SIG-M5 (cell line): ENCODE measurements around the gene CDH13.

ENCODE experiments used
- DNase-seq: peaks from one replicate; lab custom pipeline; 2025; lab: John Stamatoyannopoulos, UW

The CDH13 gene

DNA sequence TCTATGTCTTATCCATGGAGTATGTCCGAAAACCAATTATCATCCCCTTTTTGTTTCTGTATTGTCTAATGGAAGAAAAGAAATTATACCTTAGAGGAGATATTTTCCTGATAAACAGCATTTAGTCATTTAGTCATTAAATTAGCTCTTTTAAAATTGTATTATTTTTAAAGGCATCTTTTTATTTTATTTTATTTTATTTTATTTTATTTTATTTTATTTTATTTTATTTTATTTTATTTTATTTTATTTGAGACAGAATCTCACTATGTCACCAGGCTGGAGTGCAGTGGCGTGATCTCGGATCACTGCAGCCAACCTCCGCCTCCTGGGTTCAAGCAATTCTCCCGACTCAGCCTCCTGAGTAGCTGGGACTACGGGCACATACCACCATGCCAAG lies 559.1 kb downstream of the CDH13 start:
- no peak for DNase-seq

DNA sequence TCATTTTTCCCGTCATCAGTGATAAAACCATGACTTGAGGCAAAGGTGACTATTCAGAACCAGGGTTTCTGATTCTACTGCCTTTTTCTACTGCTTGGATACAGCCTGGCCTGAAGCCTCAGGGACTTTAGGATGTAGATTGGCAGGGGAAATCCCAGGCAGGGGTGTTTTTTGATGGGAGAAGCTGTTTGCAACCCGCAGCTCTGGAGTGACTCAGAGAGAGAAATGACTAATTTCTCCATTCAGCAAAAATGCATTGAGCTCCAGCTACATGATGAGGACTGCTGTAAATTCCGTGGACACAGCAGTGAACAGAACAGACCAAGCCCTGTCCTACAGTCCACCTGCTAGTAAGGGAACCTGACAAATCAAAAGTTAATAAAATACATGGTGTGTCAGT lies 560.6 kb downstream of the CDH13 start:
- DNase-seq = no peak

DNA sequence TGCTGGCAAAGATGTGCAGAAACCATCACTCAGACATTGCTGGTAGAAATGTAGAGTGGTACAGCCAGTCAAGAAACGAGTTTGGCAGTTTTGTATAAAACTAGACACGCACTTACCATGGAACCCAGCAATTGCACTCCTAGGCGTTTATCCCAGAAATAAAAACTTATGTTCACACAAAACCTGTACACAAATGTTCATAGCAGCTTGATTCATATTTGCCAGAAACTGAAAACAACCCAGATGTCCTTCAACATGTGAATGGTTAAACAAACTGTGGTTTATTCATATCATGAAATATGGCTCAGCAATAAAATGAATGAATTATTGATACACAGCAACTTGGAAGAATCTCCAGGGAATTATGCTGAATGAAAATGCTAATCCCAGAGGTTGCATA lies 570.0 kb downstream of the CDH13 start:
- no peak for DNase-seq

DNA sequence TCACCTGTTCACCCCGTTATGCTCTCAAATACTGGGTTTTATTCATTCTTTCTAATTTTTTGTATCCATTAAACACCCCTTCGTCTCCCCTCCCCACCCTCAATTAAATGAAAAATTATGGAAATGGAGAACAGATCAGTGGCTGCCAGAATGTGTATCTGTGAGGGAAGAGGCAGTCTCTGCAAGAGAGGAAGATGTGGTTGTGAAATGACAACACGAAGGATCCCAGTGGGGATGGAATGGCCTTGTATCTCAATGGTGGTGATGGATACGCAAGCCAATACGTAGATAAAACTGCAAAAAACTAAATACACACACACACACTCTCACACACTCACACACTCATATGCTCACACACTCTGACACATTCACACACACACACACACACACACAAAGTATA lies 570.7 kb downstream of the CDH13 start:
- no peak for DNase-seq

DNA sequence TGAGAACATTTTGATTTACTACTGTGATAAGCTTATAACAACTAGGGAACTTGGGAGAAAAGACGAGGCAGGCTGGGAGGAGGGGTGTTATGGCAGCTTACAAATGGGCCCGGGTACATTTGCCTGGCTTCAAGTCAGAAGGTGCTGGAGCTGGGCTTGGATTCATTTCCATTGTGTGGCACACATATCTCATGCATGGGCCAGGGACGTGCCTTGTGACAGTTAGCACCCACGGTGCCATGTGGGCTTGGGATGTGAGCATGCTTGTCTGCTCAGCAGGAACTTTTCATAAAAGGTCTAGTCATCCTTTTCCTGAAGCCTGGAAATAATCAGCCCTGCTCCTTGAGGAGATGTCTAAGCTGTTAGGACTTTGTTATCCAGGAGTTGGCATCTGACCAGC lies 572.2 kb downstream of the CDH13 start:
- no peak for DNase-seq

DNA sequence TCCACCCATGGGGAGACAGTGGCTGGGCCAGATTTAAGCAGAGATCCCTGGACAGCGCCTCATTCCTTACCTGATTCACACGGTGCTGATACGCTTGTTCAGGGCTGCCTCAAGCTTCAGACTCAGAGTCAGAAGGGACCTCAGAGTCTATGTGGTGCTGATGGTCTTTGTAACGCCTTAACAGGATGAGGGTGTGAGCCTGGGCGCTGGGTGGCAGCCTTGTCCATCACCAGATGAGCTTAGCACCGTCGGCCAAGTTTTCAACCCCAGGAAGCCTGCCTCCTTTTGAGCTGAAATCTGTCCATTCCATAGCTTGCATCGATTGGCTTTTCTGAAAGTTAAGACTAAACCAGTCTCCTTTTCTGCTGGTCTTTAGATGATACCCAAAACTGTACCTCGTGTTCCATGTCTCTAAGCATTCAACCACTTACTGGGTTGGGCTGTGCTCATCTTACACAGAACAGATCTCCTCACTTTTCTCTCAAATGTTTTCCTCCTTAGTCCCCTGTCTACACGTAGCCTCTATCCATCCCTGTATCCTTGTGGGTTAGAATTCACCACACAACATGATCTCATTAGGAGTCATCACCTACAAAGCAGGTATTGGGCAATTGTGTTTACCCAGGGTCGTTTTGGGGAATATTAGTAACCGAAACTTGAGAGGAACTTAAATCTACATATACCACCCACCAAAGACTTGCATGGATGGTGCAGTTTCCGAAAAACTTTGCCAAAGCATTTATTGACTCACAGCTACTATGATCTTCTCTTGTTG lies 573.4 kb downstream of the CDH13 start:
- DNase-seq = no peak

DNA sequence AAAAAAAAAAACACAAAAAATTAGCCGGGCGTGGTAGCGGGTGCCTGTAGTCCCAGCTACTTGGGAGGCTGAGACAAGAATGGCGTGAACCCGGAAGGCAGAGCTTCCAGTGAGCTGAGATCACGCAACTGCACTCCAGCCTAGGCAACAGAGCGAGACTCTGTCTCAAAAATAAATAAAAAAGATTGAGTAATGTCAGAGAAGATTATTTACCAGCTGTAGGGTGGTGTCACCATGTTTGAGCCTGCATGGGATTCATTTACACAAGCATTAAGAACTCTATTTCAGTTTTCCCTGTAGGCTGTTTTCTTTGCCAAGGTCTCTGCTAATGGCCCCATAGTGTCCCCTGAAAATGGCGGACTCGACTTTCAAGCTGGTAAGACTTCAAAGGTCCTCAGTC lies 575.0 kb downstream of the CDH13 start:
- no peak for DNase-seq

DNA sequence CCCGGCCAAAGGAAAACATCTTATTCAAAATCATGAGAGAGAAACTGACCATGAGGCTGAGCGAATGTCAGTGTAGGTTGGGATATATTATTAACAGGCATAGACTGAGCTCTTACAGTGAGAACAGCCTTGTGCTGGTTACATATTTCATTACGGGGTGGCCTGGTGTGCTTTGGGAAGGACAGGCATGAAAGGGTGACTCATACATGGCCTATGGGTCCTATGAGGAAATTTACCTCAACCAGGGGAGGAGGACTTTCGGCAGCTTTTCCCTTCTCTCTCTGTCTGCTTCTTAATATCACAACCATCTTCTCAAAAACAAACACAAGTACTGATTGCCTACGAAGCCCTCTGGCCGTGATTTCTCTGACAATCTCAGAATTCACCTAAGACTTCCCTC lies 579.1 kb downstream of the CDH13 start:
- DNase-seq = no peak

DNA sequence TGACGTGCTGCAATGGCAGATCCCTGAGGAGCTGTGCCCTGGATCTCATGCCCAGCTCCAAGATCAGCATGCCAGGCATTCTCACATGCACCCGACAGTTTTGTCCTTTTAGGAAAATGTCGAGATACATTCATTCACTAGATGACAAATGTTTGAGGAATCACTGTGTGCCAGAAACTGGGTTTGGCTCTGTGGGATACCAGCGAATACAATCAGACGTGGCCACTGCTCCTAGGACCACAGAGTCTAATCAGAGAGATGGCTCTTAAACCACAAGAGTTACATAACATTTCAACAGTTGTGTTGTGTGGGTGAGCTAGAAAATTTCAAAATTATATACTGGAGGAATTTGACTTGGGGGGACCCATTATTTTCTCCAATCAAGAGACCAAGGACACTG lies 579.7 kb downstream of the CDH13 start:
- no peak for DNase-seq

DNA sequence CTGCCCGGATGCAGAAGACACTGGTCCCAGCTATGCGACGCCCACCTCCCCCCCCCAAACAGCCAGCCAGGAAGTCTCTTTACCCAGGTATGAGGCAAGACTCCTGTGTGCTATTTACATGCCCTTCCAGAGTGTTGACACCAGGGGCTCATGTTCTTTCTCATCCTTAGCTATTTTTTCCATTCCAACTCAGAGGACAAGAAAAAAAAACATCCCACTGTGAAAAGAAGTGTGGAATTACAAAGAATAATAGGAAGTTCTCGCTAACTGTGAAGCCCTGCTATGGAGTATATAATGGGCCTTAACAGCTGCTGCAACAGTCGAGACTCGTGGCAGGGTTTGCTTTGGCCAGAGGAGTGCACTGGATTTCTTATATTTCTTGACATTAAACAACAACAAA lies 584.9 kb downstream of the CDH13 start:
- no peak for DNase-seq

DNA sequence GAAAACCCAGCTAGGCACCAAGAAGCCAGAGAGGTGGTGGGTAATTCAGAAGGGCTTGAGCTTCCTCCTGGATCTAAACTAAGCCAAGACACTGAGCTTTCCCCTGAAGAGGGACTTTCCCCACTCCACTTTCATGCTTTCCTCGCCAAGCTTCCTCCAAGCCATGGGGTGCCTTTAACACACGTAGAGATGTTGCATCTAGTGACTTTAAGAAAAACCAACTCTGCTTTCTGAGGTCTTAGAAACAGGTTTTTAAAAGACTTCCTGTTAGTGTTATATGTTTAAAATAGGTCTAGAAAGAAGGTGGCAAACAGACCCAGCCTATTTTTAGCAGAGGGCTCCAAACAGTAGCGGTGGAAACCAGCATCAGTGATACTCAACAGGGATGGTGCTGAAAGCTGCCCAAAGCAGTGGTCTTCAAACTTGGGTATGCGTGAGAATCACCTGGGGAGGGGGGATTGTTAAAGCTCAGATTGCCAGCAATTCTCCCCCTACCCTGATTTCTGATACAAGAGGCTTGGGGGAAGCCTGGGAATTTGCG lies 585.6 kb downstream of the CDH13 start:
- no peak for DNase-seq

DNA sequence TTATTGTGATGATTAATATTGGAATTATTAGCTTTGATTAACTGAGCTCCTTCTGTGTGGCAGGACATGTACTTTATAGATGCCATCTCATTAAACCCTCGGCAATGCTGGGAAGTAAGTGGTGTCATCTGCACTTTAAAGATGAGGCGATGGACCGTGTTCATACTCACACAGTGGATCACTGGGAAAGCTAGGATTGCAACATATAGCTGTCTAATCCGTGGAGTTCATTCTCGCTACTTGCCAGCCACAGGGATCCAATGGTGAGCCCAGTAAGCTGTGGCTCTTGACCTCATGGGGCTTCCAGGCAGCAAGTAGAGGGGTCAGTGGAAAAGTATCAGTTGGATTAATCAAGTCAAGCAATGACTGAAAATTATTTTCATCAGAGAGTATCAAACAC lies 587.9 kb downstream of the CDH13 start:
- no peak for DNase-seq

DNA sequence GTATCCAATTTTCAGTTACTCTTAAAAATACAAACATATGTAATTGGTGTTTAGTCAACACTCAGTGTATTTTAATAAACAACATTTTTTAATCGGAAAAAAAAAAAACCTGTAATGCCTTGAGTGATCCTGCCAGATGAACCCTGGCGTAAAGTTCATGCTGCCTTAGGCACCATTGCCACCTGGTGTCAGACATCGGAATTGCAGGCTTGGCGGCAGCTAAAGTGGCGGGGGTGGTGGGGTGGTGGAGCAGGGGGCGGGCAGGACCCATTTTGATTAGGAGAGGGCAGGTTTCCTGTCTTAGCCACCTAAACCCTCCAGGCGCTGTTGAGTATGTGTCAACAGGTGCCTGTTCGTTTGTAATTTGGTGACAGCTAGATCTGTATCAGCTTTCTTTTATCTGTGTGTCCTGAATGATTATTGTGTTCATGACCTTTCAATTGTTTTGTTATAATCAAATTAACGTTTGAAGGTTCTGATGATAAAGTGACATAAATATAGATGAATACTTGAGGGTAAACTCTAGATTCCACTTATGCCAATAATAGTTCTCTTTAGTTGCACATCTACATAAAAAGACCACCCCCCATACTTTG lies 588.7 kb downstream of the CDH13 start:
- no peak for DNase-seq

DNA sequence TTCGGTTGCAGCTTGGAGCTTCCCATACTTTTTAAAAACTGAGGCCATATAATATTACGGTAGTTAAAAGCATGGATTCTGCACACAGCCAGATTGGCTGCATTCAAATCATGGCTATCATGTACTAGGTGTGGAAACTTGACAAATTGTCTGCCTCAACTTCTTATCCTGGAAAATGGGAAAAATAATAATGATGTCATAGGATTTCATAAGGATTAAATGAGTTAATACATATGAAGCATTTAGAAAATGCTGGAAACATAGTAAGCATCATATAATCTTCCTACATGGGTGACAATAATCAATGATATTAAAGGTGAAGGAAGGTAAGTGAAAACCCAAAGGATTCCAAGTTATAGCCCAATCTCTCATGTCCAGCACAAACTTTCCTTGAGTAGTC lies 592.5 kb downstream of the CDH13 start:
- no peak for DNase-seq

DNA sequence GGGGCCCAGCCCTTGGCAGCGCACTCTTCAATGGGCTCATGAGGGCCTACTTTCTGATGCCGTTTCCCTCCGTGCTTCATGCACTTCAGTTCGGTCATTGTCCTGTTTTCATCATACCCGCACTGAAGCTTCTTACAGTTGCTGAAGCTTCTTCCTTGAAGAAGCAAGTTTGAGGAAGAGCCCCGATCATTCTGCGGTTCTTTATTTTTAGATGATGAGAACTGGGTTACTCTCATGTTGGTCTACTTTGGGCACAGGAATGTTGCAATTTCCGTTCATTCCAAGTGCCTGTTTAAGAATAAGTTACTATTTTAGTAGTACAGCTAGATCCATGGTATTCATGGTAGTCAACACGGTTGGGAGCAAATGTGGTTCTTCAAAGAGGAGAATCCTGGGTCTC lies 593.3 kb downstream of the CDH13 start:
- DNase-seq = no peak

DNA sequence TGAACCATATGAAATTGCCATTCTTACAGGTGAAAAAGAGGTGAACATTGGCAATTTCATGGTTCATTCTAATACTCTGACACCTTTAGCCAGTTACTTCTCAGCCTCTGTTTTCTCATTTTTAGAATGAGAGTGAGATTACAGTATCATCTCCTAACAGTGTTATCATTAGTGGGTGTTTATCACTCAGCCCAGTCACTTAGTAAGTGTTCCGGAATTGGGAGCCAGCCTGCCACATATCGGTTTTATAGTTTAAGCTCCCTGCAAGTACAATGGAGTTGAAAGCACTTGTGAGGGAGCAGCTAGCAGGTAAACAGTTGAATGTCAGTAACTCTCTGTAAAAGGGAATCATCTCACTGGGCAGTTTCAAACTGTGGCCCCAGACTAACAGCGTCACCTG lies 597.9 kb downstream of the CDH13 start:
- DNase-seq = no peak

DNA sequence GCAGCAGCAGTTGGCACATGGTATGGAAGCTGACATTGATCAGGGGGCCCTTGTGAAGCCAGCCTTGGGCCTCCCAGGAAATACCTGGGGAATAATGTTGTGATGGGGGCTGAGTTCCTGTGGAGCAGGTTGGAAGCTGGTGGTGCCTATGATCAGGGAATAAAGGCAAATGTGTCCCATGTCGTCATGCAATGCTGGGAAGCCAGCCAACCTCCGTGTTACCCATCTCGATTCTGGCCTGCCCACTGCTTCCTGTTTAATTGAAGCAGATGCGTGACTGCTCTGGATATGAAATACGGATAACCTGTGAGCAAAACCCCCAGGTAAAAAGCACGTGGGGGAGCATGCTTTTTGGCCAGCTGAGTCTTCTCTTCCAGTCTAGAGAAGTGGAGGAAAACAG lies 600.6 kb downstream of the CDH13 start:
- no peak for DNase-seq

DNA sequence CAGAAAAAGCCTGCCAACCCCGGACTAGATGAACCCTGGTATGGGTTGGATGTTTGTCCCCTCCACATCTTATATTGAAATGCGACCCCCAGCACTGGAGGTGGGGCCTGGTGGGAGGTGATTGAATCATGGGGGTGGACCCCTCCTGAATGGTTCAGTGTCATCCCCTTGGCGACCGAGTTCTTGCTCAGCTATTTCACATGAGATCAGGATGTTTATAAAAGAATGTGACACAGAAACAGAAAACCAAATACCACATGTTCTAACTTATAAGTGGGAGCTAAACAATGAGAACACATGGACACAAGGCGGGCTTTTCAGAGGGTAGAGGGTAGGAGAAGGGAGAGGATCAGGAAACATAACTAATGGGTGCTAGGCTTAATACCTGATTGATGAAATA lies 605.0 kb downstream of the CDH13 start:
- no peak for DNase-seq

DNA sequence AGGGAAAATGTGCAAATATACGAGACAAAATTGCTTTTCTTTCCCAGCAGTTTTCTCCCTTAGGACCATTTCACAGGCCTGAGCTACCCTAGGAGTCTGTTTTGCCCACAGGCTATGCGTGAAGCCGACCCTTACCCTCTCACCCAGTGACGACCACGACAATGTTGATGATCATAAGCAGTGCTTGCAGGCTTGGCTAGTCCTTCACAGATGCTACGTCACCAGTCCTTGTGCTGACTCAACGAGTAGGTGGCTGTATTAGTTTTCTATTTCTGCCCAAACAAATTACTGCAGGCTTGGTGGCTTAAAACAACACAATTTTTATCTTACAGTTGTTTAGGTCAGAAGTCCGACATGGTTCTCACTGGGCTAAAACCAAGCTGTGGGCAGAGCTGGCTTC lies 606.4 kb downstream of the CDH13 start:
- DNase-seq = no peak

DNA sequence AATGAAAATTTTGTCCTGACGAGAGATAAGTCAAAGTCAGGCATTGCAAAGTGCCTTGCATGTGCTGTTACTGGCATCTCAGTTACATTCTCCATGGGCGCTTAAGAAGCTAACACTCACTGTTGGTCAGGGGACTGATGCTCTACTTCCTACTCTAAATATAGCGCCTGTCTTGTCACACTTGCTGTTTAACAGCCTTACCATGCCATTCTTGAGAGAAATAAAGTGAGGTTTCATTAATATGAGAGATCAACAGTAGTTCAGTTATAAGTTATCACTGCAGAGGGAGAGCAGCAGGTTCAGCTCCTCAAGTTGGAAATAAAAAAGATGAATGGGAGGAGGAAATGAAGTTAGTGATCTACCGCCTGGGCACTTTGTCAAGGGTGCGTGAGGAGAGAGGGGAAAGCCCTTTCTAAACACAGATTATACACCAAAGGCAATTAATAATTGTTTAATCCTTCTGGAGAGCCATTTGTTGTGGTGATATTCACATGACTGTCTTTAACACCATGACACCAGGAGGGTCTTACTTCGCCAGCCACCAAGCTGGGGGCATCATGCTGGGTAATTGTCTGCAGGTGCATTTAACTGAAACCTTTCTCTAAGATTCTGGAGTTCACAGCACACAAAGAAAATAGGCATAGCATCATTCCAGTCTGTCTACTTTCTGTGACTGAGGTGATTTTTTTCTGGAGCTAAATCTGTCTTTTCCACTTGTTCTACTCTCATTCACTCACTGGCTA lies 612.4 kb downstream of the CDH13 start:
- no peak for DNase-seq

DNA sequence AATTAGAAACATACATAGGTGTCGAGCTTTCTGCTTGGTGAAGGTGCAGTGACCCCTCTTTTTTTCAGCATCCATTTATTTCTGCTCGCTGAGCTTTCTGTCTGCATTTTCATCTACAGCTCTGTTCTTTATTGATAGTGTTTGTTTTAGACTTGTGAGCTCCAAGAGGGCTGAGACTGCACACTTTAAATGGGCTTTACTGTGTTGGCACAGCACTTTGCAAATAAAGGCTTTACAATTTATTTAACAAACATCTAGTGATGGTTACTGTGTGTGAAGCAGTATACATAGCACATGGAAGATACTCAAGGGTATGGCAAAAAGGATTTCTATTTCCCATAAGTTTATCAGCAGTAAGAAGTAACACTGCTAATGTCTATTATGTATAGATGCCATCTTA lies 617.3 kb downstream of the CDH13 start:
- DNase-seq = no peak

DNA sequence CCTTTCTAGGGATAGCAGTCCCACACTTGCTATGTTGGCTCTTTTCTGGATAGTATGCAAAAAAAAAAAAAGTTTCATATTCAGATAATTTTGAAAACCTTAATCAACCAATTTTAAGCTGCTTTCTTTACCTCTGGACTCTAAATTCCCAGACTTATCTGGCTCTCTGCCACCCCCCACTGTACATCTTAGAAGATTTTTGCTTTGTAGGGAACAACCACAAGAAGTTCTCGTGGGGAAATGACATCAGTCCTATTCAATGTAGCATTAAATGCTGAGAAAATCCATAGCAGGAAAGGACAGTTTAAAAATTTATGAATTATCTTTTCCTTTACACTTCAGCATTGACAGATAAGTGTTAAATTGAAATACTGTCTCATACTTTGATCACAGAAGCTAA lies 618.3 kb downstream of the CDH13 start:
- no peak for DNase-seq

DNA sequence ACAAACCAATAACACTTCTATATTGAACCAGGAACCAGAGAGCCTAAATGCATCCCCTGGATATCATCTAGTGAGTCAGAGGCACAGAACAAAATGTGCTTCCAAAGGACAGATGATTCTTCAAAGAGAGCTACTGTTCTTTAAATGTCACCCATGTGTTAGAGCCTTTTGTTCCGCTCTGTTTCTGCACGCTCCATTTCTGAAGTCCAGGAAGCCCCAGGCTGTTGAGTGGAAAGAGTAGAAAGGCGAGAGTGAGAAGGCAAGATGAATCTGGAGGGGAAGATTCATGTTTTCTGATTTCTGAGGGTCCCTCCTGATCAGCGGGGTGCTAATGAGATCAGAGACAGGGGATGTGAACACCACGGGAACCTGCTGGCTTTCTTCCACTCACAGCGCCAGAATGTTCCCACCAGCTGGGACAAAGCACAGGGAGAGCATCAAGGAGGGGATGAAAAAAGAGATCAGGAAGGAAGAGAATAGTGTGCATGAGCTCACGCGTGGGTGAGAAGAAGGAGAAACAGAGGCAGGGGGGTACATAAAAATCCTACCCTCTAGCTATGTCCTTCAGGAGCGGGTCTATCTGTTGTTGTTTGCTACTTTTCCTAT lies 621.1 kb downstream of the CDH13 start:
- DNase-seq = no peak
